ENCODE results near the gene NPAS3. TPM values are rescaled to one million over a fixed set of nuclear protein-coding genes. Genes with fewer than 3 reads are reported as not detected.

The NPAS3 gene
- total RNA-seq, 4 donors from 2014 or later, result 0.13 to 1.1 (median 0.47) TPM; not detected in 1

- 70 to 79% methylated on average over 2 of the region's 2 CpGs for WGBS, 2 donors
- Histone ChIP-seq H3K4me3 (no peak overlapping the region), H3K27me3 (no peaks in the 10 kb centered on the region), H3K27ac (no peak overlapping the region), H3K4me1 (no peaks in the 10 kb centered on the region), H3K36me3 (no peaks in the 10 kb centered on the region), H3K9me3 (no peaks in the 10 kb centered on the region)
- intact Hi-C loops (cut with DNase I), result no loop called here
- TF ChIP-seq CTCF (IDR thresholded peaks at IDR 0.05), result no peak
- TF ChIP-seq POLR2A (IDR thresholded peaks at IDR 0.05), result no peak
- no peak for DNase-seq
Measured at GRCh38 chr14:33592297-33592696, 653.6 kb downstream of the NPAS3 start.

GRCh38 chr14:33596211-33597080 lies 657.8 kb downstream of the NPAS3 start:
- 69 to 87% methylated on average over 8 of the region's 8 CpGs for WGBS, 2 donors
- Histone ChIP-seq H3K4me3 (no peak overlapping the region), H3K27ac (no peak overlapping the region), H3K9me3 (no peaks in the 10 kb centered on the region), H3K4me1 (no peaks in the 10 kb centered on the region), H3K27me3 (no peaks in the 10 kb centered on the region), H3K36me3 (no peaks in the 10 kb centered on the region)
- no peak for DNase-seq
- intact Hi-C loops (cut with DNase I), result no loop called here
- no peak for TF ChIP-seq POLR2A (IDR thresholded peaks at IDR 0.05)
- TF ChIP-seq CTCF (IDR thresholded peaks at IDR 0.05), result no peak

- Histone ChIP-seq H3K4me1 (no peaks in the 10 kb centered on the region), H3K27me3 (no peaks in the 10 kb centered on the region), H3K27ac (no peak overlapping the region), H3K4me3 (no peak overlapping the region), H3K36me3 (no peaks in the 10 kb centered on the region), H3K9me3 (no peaks in the 10 kb centered on the region)
- no peak for DNase-seq
- intact Hi-C loops (cut with DNase I), result no loop called here
- no peak for TF ChIP-seq POLR2A (IDR thresholded peaks at IDR 0.05)
- TF ChIP-seq CTCF (IDR thresholded peaks at IDR 0.05), result no peak
- WGBS, 2 donors, result 71 to 83% methylated on average over 2 of the region's 2 CpGs
Measured at GRCh38 chr14:33598582-33598981, 659.9 kb downstream of the NPAS3 start.

GRCh38 chr14:33602396-33602795 lies 663.7 kb downstream of the NPAS3 start:
- H3K27me3 ChIP-seq, result no peaks in the 10 kb centered on the region
- H3K4me1 ChIP-seq, result no peaks in the 10 kb centered on the region
- no peak for DNase-seq
- no peaks in the 10 kb centered on the region for H3K36me3 ChIP-seq
- no peak overlapping the region for H3K4me3 ChIP-seq
- intact Hi-C loops (cut with DNase I), result no loop called here
- H3K27ac ChIP-seq, result no peak overlapping the region
- H3K9me3 ChIP-seq, result no peaks in the 10 kb centered on the region
- WGBS, 2 donors, result 88 to 94% methylated on average over 2 to 3 of the region's 3 CpGs
- TF ChIP-seq CTCF (IDR thresholded peaks at IDR 0.05) (no peak), POLR2A (IDR thresholded peaks at IDR 0.05) (no peak)

GRCh38 chr14:33606591-33606990 lies 667.9 kb downstream of the NPAS3 start:
- Histone ChIP-seq H3K9me3 (no peaks in the 10 kb centered on the region), H3K27me3 (no peaks in the 10 kb centered on the region), H3K4me1 (no peaks in the 10 kb centered on the region), H3K27ac (no peak overlapping the region), H3K36me3 (no peaks in the 10 kb centered on the region), H3K4me3 (no peak overlapping the region)
- 61 to 67% methylated on average over 3 of the region's 3 CpGs for WGBS, 2 donors
- TF ChIP-seq POLR2A (IDR thresholded peaks at IDR 0.05) (no peak), CTCF (IDR thresholded peaks at IDR 0.05) (no peak)
- intact Hi-C loops (cut with DNase I), result no loop called here
- no peak for DNase-seq
